ENCODE measurements around the gene KSR1. TPM values are rescaled to one million over a fixed set of nuclear protein-coding genes. Genes with fewer than 3 reads are reported as not detected.
"Not testable (repeated sequence)": the region's sequence is repeated elsewhere in the genome, so short reads cannot be mapped to it uniquely, and the experiment has no call there.

Gene KSR1
- total RNA-seq, 1 donor from 2014 or later = 90.2 TPM

DNA sequence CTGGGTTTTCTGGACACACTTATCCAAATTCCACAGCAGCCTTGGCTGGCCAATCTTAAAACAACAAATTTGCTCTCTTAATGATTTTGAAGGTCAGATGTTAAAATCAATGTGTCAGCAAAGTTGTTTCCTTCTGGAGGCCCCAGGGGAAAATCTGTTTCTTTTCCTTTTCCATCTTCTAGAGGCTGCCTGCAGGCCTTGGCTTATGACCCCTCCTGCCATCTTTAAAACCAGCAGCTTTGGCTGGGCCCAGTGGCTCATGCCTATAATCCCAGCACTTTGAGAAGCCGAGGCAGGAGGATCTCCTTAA is 177.7 kb downstream of the KSR1 start:
- Histone ChIP-seq H3K27me3 (ENCODE audit: insufficient read depth, low read length) (no peaks in the 10 kb centered on the region), H3K4me1 (ENCODE audit: insufficient read depth, low read length) (peaks cover 8% of the 10 kb centered on the region), H2AFZ (ENCODE audit: low read depth, low read length) (no peak overlapping the region), H3K36me3 (ENCODE audit: insufficient read depth, low read length) (no peaks in the 10 kb centered on the region), H3K79me2 (ENCODE audit: insufficient read depth, low read length) (no peaks in the 10 kb centered on the region), H3K9me3 (ENCODE audit: insufficient read depth, low read depth, low read length) (no peaks in the 10 kb centered on the region), H4K20me1 (ENCODE audit: insufficient read depth, low read length) (peaks cover 4% of the 10 kb centered on the region), H3K9ac (ENCODE audit: low read length) (no peak overlapping the region), H3K4me3 (ENCODE audit: insufficient read depth, low read depth, low read length) (no peak overlapping the region), H3K4me2 (ENCODE audit: low read length) (no peak overlapping the region), H3K27ac (ENCODE audit: low read depth, low read length) (no peak overlapping the region)
- Mint-ChIP-seq H3K9me3 (ENCODE audit: unreplicated experiment) (no peaks in the 10 kb centered on the region), H3K27ac (ENCODE audit: unreplicated experiment) (no peak overlapping the region), H3K4me3 (ENCODE audit: unreplicated experiment) (no peak overlapping the region), H3K36me3 (ENCODE audit: low read depth, unreplicated experiment) (peaks cover 17% of the 10 kb centered on the region), H3K27me3 (ENCODE audit: low read depth, unreplicated experiment) (no peaks in the 10 kb centered on the region), H3K4me1 (ENCODE audit: low read depth, unreplicated experiment) (peaks cover 8% of the 10 kb centered on the region)
- DNase-seq (ENCODE audit: low read depth) (no peak), FAIRE-seq (no peak)
- no peak for TF ChIP-seq EZH2 (IDR thresholded peaks at IDR 0.05; ENCODE audit: insufficient read depth, low read length)
- TF ChIP-seq, protein P1, sequence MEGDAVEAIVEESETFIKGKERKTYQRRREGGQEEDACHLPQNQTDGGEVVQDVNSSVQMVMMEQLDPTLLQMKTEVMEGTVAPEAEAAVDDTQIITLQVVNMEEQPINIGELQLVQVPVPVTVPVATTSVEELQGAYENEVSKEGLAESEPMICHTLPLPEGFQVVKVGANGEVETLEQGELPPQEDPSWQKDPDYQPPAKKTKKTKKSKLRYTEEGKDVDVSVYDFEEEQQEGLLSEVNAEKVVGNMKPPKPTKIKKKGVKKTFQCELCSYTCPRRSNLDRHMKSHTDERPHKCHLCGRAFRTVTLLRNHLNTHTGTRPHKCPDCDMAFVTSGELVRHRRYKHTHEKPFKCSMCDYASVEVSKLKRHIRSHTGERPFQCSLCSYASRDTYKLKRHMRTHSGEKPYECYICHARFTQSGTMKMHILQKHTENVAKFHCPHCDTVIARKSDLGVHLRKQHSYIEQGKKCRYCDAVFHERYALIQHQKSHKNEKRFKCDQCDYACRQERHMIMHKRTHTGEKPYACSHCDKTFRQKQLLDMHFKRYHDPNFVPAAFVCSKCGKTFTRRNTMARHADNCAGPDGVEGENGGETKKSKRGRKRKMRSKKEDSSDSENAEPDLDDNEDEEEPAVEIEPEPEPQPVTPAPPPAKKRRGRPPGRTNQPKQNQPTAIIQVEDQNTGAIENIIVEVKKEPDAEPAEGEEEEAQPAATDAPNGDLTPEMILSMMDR (IDR thresholded peaks at IDR 0.05; ENCODE audit: insufficient read depth, low read depth, low read length) = no peak

DNA sequence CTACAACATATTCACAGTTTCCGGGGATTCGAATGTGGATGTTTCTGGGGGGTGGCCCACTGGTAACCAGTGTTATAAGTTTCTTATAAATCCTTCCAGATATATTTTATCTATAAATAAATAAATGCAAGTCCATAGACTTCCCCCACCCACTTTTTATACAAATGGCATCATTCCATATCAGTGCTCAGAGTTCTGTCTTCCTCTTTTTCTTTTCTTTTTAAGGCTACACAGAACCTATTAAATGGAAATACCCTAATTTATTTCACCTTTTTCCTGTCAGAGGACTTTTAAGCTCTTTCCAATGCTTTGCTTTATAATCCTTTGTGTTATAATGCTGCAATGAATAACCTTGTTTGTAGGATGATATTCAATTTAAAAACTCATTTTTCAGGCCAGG is 178.5 kb downstream of the KSR1 start:
- DNase-seq (ENCODE audit: low read depth) (no peak), FAIRE-seq (no peak)
- H3K4me2 ChIP-seq (ENCODE audit: low read length) = no peak overlapping the region
- Mint-ChIP-seq H3K4me3 (ENCODE audit: unreplicated experiment) (no peak overlapping the region), H3K27me3 (ENCODE audit: low read depth, unreplicated experiment) (no peaks in the 10 kb centered on the region), H3K9me3 (ENCODE audit: unreplicated experiment) (no peaks in the 10 kb centered on the region), H3K36me3 (ENCODE audit: low read depth, unreplicated experiment) (peaks cover 14% of the 10 kb centered on the region), H3K27ac (ENCODE audit: unreplicated experiment) (no peak overlapping the region), H3K4me1 (ENCODE audit: low read depth, unreplicated experiment) (peaks cover 8% of the 10 kb centered on the region)
- no peak overlapping the region for H3K4me3 ChIP-seq (ENCODE audit: insufficient read depth, low read depth, low read length)
- H3K9me3 ChIP-seq (ENCODE audit: insufficient read depth, low read depth, low read length) = no peaks in the 10 kb centered on the region
- TF ChIP-seq, protein P1 (IDR thresholded peaks at IDR 0.05; ENCODE audit: insufficient read depth, low read depth, low read length) = no peak
- TF ChIP-seq EZH2 (IDR thresholded peaks at IDR 0.05; ENCODE audit: insufficient read depth, low read length) = no peak
- no peaks in the 10 kb centered on the region for H3K36me3 ChIP-seq (ENCODE audit: insufficient read depth, low read length)
- no peaks in the 10 kb centered on the region for H3K27me3 ChIP-seq (ENCODE audit: insufficient read depth, low read length)
- peaks cover 2% of the 10 kb centered on the region for H4K20me1 ChIP-seq (ENCODE audit: insufficient read depth, low read length)
- H3K4me1 ChIP-seq (ENCODE audit: insufficient read depth, low read length) = peaks cover 8% of the 10 kb centered on the region
- H2AFZ ChIP-seq (ENCODE audit: low read depth, low read length) = no peak overlapping the region
- no peak overlapping the region for H3K27ac ChIP-seq (ENCODE audit: low read depth, low read length)
- no peaks in the 10 kb centered on the region for H3K79me2 ChIP-seq (ENCODE audit: insufficient read depth, low read length)
- H3K9ac ChIP-seq (ENCODE audit: low read length) = no peak overlapping the region

DNA sequence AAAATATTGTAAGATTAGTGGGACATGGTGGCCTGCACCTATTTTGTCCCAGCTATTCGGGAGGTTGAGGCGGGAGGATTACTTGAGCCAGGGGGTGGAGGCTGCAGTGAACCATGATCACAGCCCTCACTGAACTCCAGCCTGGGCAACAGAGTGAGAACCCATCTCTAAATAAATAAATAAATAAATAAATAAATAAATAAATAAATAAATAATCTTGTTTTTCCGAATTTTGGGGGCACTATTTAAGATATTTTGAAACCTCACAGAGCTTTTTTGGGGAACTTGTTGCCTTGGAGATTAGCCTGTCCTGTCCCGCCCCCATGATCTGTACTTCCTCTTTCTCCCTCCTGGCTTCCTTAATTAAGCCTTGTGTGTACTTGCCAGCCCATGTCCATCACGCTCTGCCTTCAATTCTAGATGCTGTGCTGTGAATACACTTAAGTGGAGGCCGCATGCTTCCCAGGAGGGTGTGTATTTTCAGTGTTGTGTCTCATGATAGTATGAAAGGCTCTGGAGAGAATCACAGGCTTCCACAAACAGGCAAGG is 179.1 kb downstream of the KSR1 start:
- Mint-ChIP-seq H3K27ac (ENCODE audit: unreplicated experiment) (no peak overlapping the region), H3K9me3 (ENCODE audit: unreplicated experiment) (no peaks in the 10 kb centered on the region), H3K4me3 (ENCODE audit: unreplicated experiment) (no peak overlapping the region), H3K4me1 (ENCODE audit: low read depth, unreplicated experiment) (peaks cover 7% of the 10 kb centered on the region), H3K27me3 (ENCODE audit: low read depth, unreplicated experiment) (no peaks in the 10 kb centered on the region), H3K36me3 (ENCODE audit: low read depth, unreplicated experiment) (peaks cover 10% of the 10 kb centered on the region)
- Histone ChIP-seq H4K20me1 (ENCODE audit: insufficient read depth, low read length) (no peaks in the 10 kb centered on the region), H3K9ac (ENCODE audit: low read length) (no peak overlapping the region), H3K9me3 (ENCODE audit: insufficient read depth, low read depth, low read length) (no peaks in the 10 kb centered on the region), H3K36me3 (ENCODE audit: insufficient read depth, low read length) (no peaks in the 10 kb centered on the region), H3K4me1 (ENCODE audit: insufficient read depth, low read length) (peaks cover 8% of the 10 kb centered on the region), H3K27me3 (ENCODE audit: insufficient read depth, low read length) (no peaks in the 10 kb centered on the region), H2AFZ (ENCODE audit: low read depth, low read length) (no peak overlapping the region), H3K27ac (ENCODE audit: low read depth, low read length) (no peak overlapping the region), H3K4me2 (ENCODE audit: low read length) (no peak overlapping the region), H3K79me2 (ENCODE audit: insufficient read depth, low read length) (no peaks in the 10 kb centered on the region), H3K4me3 (ENCODE audit: insufficient read depth, low read depth, low read length) (no peak overlapping the region)
- FAIRE-seq (no peak), DNase-seq (ENCODE audit: low read depth) (no peak)
- TF ChIP-seq, protein P1 (IDR thresholded peaks at IDR 0.05; ENCODE audit: insufficient read depth, low read depth, low read length) = no peak
- no peak for TF ChIP-seq EZH2 (IDR thresholded peaks at IDR 0.05; ENCODE audit: insufficient read depth, low read length)

DNA sequence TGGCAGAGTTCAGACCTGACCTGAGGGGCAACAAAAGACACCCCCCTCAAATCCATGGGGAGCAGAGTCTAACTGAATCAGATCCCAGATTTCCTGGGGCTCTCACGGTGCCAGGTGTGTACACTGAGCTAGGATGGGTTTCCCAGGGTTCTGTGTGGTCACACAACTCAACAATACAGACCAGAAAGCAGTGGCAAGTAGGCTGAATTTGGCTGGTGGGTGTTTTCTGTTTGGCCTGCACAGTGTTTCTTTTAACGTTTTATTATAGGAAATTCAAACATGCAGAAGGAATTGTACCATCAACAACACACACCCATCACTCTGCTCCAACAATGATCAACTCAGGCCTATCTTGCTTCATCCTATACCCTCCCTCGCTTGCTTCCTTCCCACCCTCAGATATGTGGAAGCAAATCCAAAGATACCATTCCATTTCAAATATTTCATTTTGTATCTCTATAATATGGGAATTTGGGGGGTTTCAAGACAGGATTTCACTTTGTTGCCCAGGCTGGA is 179.8 kb downstream of the KSR1 start:
- not testable (repeated sequence) for H3K9me3 Mint-ChIP-seq (ENCODE audit: unreplicated experiment); H3K9ac ChIP-seq (ENCODE audit: low read length); H3K27ac ChIP-seq (ENCODE audit: low read depth, low read length); H3K4me1 ChIP-seq (ENCODE audit: insufficient read depth, low read length); H3K4me3 Mint-ChIP-seq (ENCODE audit: unreplicated experiment); H3K27me3 ChIP-seq (ENCODE audit: insufficient read depth, low read length); H3K36me3 ChIP-seq (ENCODE audit: insufficient read depth, low read length); DNase-seq (ENCODE audit: low read depth); H3K4me3 ChIP-seq (ENCODE audit: insufficient read depth, low read depth, low read length); H3K36me3 Mint-ChIP-seq (ENCODE audit: low read depth, unreplicated experiment); H4K20me1 ChIP-seq (ENCODE audit: insufficient read depth, low read length); H2AFZ ChIP-seq (ENCODE audit: low read depth, low read length); H3K4me2 ChIP-seq (ENCODE audit: low read length); H3K79me2 ChIP-seq (ENCODE audit: insufficient read depth, low read length); H3K9me3 ChIP-seq (ENCODE audit: insufficient read depth, low read depth, low read length); H3K27ac Mint-ChIP-seq (ENCODE audit: unreplicated experiment); H3K4me1 Mint-ChIP-seq (ENCODE audit: low read depth, unreplicated experiment); FAIRE-seq; H3K27me3 Mint-ChIP-seq (ENCODE audit: low read depth, unreplicated experiment)
